Epidermal melanocyte (primary cell): ENCODE results near the gene CHCHD6.

Source experiments
- DNase-seq: peaks from one replicate; pipeline ENCODE4 v3.0.0; 2011; ENCODE audit warnings: low spot score; ENCODE audit not compliant: insufficient read length

Gene CHCHD6

GRCh38 chr3:126917232-126917804, 213.3 kb downstream of the CHCHD6 start:
- no peak for DNase-seq

- no peak for DNase-seq
These were observed 214.3 kb downstream of the CHCHD6 start for GRCh38 chr3:126918355-126918821.

GRCh38 chr3:126921085-126921824, 217.2 kb downstream of the CHCHD6 start:
- no peak for DNase-seq

GRCh38 chr3:126922466-126922865, 218.4 kb downstream of the CHCHD6 start:
- no peak for DNase-seq

GRCh38 chr3:126923423-126923822, 219.4 kb downstream of the CHCHD6 start:
- DNase-seq: no peak

- DNase-seq: no peak
These were observed 219.9 kb downstream of the CHCHD6 start for GRCh38 chr3:126923895-126924294.

- DNase-seq: no peak
These were observed 220.4 kb downstream of the CHCHD6 start for GRCh38 chr3:126924458-126924857.

- DNase-seq: no peak
These were observed 221.6 kb downstream of the CHCHD6 start for GRCh38 chr3:126925411-126926171.

- no peak for DNase-seq
These were observed 222.8 kb downstream of the CHCHD6 start for GRCh38 chr3:126926684-126927400.

- no peak for DNase-seq
These were observed 223.3 kb downstream of the CHCHD6 start for GRCh38 chr3:126927401-126927750.

- peak; percentile 23 for DNase-seq
These were observed 223.8 kb downstream of the CHCHD6 start for GRCh38 chr3:126927846-126928245.

- no peak for DNase-seq
These were observed 225.0 kb downstream of the CHCHD6 start for GRCh38 chr3:126928921-126929474.

- DNase-seq: no peak
These were observed 227.0 kb downstream of the CHCHD6 start for GRCh38 chr3:126930936-126931600.

GRCh38 chr3:126931806-126932187, 227.8 kb downstream of the CHCHD6 start:
- DNase-seq: no peak

- no peak for DNase-seq
These were observed 228.3 kb downstream of the CHCHD6 start for GRCh38 chr3:126932188-126932931.

- no peak for DNase-seq
These were observed 230.0 kb downstream of the CHCHD6 start for GRCh38 chr3:126934031-126934531.

- no peak for DNase-seq
These were observed 231.0 kb downstream of the CHCHD6 start for GRCh38 chr3:126934991-126935390.

GRCh38 chr3:126935756-126936509, 231.9 kb downstream of the CHCHD6 start:
- DNase-seq: no peak

GRCh38 chr3:126936853-126937425, 232.9 kb downstream of the CHCHD6 start:
- DNase-seq: peak; percentile 42
